Measurements from ENCODE around the gene DLGAP1.

DNA sequence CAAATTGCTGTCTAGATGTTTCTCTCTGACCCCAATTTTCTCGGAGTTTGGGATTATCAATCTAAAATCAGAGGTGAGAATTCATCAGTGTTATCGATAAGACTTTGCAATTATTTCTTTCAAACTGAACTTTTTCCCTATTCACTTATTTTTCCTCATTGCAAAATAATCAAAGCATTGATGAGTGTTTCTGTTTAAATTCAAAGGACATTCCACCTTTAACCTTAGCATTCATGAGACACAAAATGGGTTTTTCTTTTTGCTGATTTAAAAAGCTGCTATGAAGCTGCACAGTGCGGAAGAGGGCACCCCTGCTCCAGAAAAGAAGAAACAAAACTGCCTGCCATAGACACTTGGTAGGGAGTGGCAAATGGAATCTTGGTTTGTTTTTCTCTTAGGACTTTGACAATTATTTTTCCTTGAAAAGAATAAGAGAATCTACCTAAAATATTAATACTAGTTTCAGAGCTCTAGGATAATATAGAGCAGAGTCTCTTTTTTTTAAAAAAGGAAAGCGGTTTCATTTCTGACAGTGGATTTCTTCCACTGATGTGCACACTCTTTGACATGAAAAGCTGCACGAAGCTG is 801.8 kb downstream of the DLGAP1 start:
- TF ChIP-seq, protein P1, sequence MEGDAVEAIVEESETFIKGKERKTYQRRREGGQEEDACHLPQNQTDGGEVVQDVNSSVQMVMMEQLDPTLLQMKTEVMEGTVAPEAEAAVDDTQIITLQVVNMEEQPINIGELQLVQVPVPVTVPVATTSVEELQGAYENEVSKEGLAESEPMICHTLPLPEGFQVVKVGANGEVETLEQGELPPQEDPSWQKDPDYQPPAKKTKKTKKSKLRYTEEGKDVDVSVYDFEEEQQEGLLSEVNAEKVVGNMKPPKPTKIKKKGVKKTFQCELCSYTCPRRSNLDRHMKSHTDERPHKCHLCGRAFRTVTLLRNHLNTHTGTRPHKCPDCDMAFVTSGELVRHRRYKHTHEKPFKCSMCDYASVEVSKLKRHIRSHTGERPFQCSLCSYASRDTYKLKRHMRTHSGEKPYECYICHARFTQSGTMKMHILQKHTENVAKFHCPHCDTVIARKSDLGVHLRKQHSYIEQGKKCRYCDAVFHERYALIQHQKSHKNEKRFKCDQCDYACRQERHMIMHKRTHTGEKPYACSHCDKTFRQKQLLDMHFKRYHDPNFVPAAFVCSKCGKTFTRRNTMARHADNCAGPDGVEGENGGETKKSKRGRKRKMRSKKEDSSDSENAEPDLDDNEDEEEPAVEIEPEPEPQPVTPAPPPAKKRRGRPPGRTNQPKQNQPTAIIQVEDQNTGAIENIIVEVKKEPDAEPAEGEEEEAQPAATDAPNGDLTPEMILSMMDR (IDR thresholded peaks at IDR 0.05; ENCODE audit: poor library complexity): no peak
- TF ChIP-seq EZH2phosphoT487 (IDR thresholded peaks at IDR 0.05; ENCODE audit: low read depth, severe bottlenecking, unreplicated experiment): no peak
